Activated naive CD8-positive, alpha-beta T cell treated with anti-CD3 and anti-CD28 coated beads, Interleukin-2, amount 10 ng/mL, durations not matched to agents 7 days and 5 days (primary cell): ENCODE data around the gene IFNL2. TPM values are rescaled to one million over a fixed set of nuclear protein-coding genes. Genes with fewer than 3 reads are reported as not detected.
"Not testable (repeated sequence)": the region's sequence is repeated elsewhere in the genome, so short reads cannot be mapped to it uniquely, and the experiment has no call there.

ENCODE experiments used
- ATAC-seq: fragments of 150-1000 bp; cut with Tn5 transposase; one replicate; pipeline ENCODE4 v1.10.0; 2021; ENCODE audit warnings: low read depth, moderate library complexity
- POLR2A ChIA-PET: fragments of 350-600 bp; sonication (Branson Sonifier 250); formaldehyde crosslinking; loops from one replicate; lab custom pipeline; 2021; ENCODE audit warnings: antibody characterized with exemption; lab: Charles Lee
- DNase-seq: peaks from one replicate; pipeline ENCODE4 v3.0.0; 2021
- H3K27ac Mint-ChIP-seq: one replicate; pipeline ENCODE4 v1.8.0; 2022; ENCODE audit warnings: mild to moderate bottlenecking, mixed read lengths
- H3K27me3 Mint-ChIP-seq: one replicate; pipeline ENCODE4 v1.8.0; 2022; ENCODE audit warnings: mild to moderate bottlenecking, moderate library complexity, mixed read lengths
- H3K36me3 Mint-ChIP-seq: one replicate; pipeline ENCODE4 v1.8.0; 2021; ENCODE audit warnings: mild to moderate bottlenecking, mixed read lengths
- H3K4me1 Mint-ChIP-seq: one replicate; pipeline ENCODE4 v1.8.0; 2021; ENCODE audit warnings: mixed read lengths
- H3K4me3 Mint-ChIP-seq: one replicate; pipeline ENCODE4 v1.8.0; 2022; ENCODE audit warnings: mild to moderate bottlenecking, moderate library complexity, mixed read lengths
- H3K9me3 Mint-ChIP-seq: one replicate; pipeline ENCODE4 v1.8.0; 2021; ENCODE audit warnings: mixed read lengths
- total RNA-seq, 2 experiments: library from RNA; stranded (reverse); gene quantifications; one replicate each; pipeline ENCODE4 v1.2.3, GENCODE V29; 2021

IFNL2 gene
- not detected for total RNA-seq

GRCh38 chr19:39268085-39268484 lies at the start of gene IFNL2:
Gene IFNL2, plus strand, starts transcription at chr19:39268396. Its CDS starts 173 bp downstream, at chr19:39268569.
- POLR2A ChIA-PET, H3K9me3 Mint-ChIP-seq, H3K27ac Mint-ChIP-seq, DNase-seq, H3K36me3 Mint-ChIP-seq, H3K4me1 Mint-ChIP-seq, H3K4me3 Mint-ChIP-seq: not testable (repeated sequence)
- peaks cover 31% of the 10 kb centered on the region for H3K27me3 Mint-ChIP-seq
- ATAC-seq: peak; percentile 69

- H3K27ac Mint-ChIP-seq, H3K4me1 Mint-ChIP-seq, H3K36me3 Mint-ChIP-seq, DNase-seq, ATAC-seq, H3K4me3 Mint-ChIP-seq, H3K9me3 Mint-ChIP-seq: not testable (repeated sequence)
- POLR2A ChIA-PET: interaction anchor here (1.2 kb wide), 1 partner anchor 110 kb away, joined by 3 read pairs; no protein-coding TSS in a partner anchor
- H3K27me3 Mint-ChIP-seq: peaks cover 22% of the 10 kb centered on the region
Measured at GRCh38 chr19:39219108-39219507, 49.1 kb upstream of the IFNL2 start.

- no peak for DNase-seq
- peaks cover 6% of the 10 kb centered on the region for H3K4me1 Mint-ChIP-seq
- ATAC-seq: no peak
Measured at GRCh38 chr19:39223703-39224279, 44.4 kb upstream of the IFNL2 start.

GRCh38 chr19:39224910-39225309 lies 43.3 kb upstream of the IFNL2 start:
- H3K27me3 Mint-ChIP-seq: peaks cover 33% of the 10 kb centered on the region
- no peak overlapping the region for H3K4me3 Mint-ChIP-seq
- ATAC-seq (no peak), DNase-seq (no peak)
- H3K4me1 Mint-ChIP-seq: peaks cover 6% of the 10 kb centered on the region
- no peak overlapping the region for H3K27ac Mint-ChIP-seq
- no peaks in the 10 kb centered on the region for H3K36me3 Mint-ChIP-seq
- POLR2A ChIA-PET: no interaction called here
- H3K9me3 Mint-ChIP-seq: no peaks in the 10 kb centered on the region

More at GRCh38 chr19:39223703-39224279, 44.4 kb upstream of the IFNL2 start:
- H3K4me3 Mint-ChIP-seq: no peak overlapping the region
- H3K36me3 Mint-ChIP-seq: no peaks in the 10 kb centered on the region
- POLR2A ChIA-PET: no interaction called here
- no peak overlapping the region for H3K27ac Mint-ChIP-seq
- H3K9me3 Mint-ChIP-seq: no peaks in the 10 kb centered on the region
- H3K27me3 Mint-ChIP-seq: peaks cover 38% of the 10 kb centered on the region

GRCh38 chr19:39230096-39230764 lies 38.0 kb upstream of the IFNL2 start:
- Mint-ChIP-seq H3K9me3 (no peaks in the 10 kb centered on the region), H3K27me3 (peaks cover 10% of the 10 kb centered on the region), H3K36me3 (no peaks in the 10 kb centered on the region), H3K4me1 (peaks cover 1% of the 10 kb centered on the region), H3K4me3 (no peak overlapping the region), H3K27ac (no peak overlapping the region)
- DNase-seq (no peak), ATAC-seq (no peak)
- POLR2A ChIA-PET: no interaction called here

GRCh38 chr19:39232708-39233107 lies 35.5 kb upstream of the IFNL2 start:
- no peaks in the 10 kb centered on the region for H3K36me3 Mint-ChIP-seq
- no peaks in the 10 kb centered on the region for H3K9me3 Mint-ChIP-seq
- no peak overlapping the region for H3K27ac Mint-ChIP-seq
- no peak for ATAC-seq
- no peak for DNase-seq
- H3K27me3 Mint-ChIP-seq: no peaks in the 10 kb centered on the region
- no peak overlapping the region for H3K4me3 Mint-ChIP-seq
- peaks cover 18% of the 10 kb centered on the region for H3K4me1 Mint-ChIP-seq
- POLR2A ChIA-PET: no interaction called here

- H3K27ac Mint-ChIP-seq: peak overlapping the region; percentile 85
- H3K4me1 Mint-ChIP-seq: peaks cover 27% of the 10 kb centered on the region
- DNase-seq (peak; percentile 72), ATAC-seq (peak; percentile 98)
- H3K36me3 Mint-ChIP-seq: peaks cover 2% of the 10 kb centered on the region
- H3K4me3 Mint-ChIP-seq: peak overlapping the region; percentile 79
- H3K9me3 Mint-ChIP-seq: no peaks in the 10 kb centered on the region
- POLR2A ChIA-PET: interaction anchor here (0.6 to 2.1 kb wide), 3 partner anchors 19 to 208 kb away, joined by 3 to 14 read pairs (median 8); partner anchors contain the start of genes SAMD4B and SUPT5H
- no peaks in the 10 kb centered on the region for H3K27me3 Mint-ChIP-seq
Measured at GRCh38 chr19:39236527-39236926, 31.7 kb upstream of the IFNL2 start.

GRCh38 chr19:39237200-39238184 lies 30.7 kb upstream of the IFNL2 start:
- Mint-ChIP-seq H3K27ac (peak overlapping the region; percentile 85), H3K4me1 (peaks cover 27% of the 10 kb centered on the region)

GRCh38 chr19:39238209-39238608 lies 30.0 kb upstream of the IFNL2 start:
- no peak for DNase-seq
- no peak for ATAC-seq
- POLR2A ChIA-PET: interaction anchor here (1.0 to 2.1 kb wide), 4 partner anchors 97 to 207 kb away, joined by 3 to 14 read pairs (median 6); partner anchors contain the start of genes GMFG, SAMD4B and SUPT5H
- peaks cover 2% of the 10 kb centered on the region for H3K36me3 Mint-ChIP-seq
- H3K4me3 Mint-ChIP-seq: peak overlapping the region; percentile 79
- H3K9me3 Mint-ChIP-seq: no peaks in the 10 kb centered on the region
- peak overlapping the region; percentile 85 for H3K27ac Mint-ChIP-seq
- H3K4me1 Mint-ChIP-seq: peaks cover 27% of the 10 kb centered on the region
- H3K27me3 Mint-ChIP-seq: no peaks in the 10 kb centered on the region

More at GRCh38 chr19:39237200-39238184, 30.7 kb upstream of the IFNL2 start:
- peaks cover 2% of the 10 kb centered on the region for H3K36me3 Mint-ChIP-seq
- H3K4me3 Mint-ChIP-seq: peak overlapping the region; percentile 79
- DNase-seq (peak; percentile 59), ATAC-seq (peak; percentile 62)
- POLR2A ChIA-PET: interaction anchor here (1.0 to 2.1 kb wide), 5 partner anchors 98 to 207 kb away, joined by 3 to 14 read pairs (median 5); partner anchors contain the start of genes GMFG, RPS16, SAMD4B and SUPT5H
- H3K9me3 Mint-ChIP-seq: no peaks in the 10 kb centered on the region
- no peaks in the 10 kb centered on the region for H3K27me3 Mint-ChIP-seq

- Mint-ChIP-seq H3K36me3 (peaks cover 2% of the 10 kb centered on the region), H3K27ac (no peak overlapping the region), H3K4me1 (peaks cover 27% of the 10 kb centered on the region), H3K4me3 (no peak overlapping the region), H3K27me3 (no peaks in the 10 kb centered on the region), H3K9me3 (no peaks in the 10 kb centered on the region)
- POLR2A ChIA-PET: interaction anchor here (0.7 kb wide), 1 partner anchor 844 kb away, joined by 3 read pairs; no protein-coding TSS in a partner anchor
- DNase-seq (no peak), ATAC-seq (no peak)
Measured at GRCh38 chr19:39238944-39239343, 29.3 kb upstream of the IFNL2 start.

GRCh38 chr19:39240421-39240820 lies 27.8 kb upstream of the IFNL2 start:
- ATAC-seq: no peak
- no peak overlapping the region for H3K4me3 Mint-ChIP-seq
- DNase-seq: no peak
- no peaks in the 10 kb centered on the region for H3K27me3 Mint-ChIP-seq
- no peaks in the 10 kb centered on the region for H3K9me3 Mint-ChIP-seq
- POLR2A ChIA-PET: interaction anchor here (0.6 kb wide), 1 partner anchor 699 kb away, joined by 3 read pairs; no protein-coding TSS in a partner anchor
- peaks cover 2% of the 10 kb centered on the region for H3K36me3 Mint-ChIP-seq
- peaks cover 26% of the 10 kb centered on the region for H3K4me1 Mint-ChIP-seq
- no peak overlapping the region for H3K27ac Mint-ChIP-seq

- H3K9me3 Mint-ChIP-seq, H3K4me1 Mint-ChIP-seq, H3K4me3 Mint-ChIP-seq, POLR2A ChIA-PET, H3K27ac Mint-ChIP-seq, H3K36me3 Mint-ChIP-seq, DNase-seq, H3K27me3 Mint-ChIP-seq, ATAC-seq: not testable (repeated sequence)
Measured at GRCh38 chr19:39243741-39244140, 24.5 kb upstream of the IFNL2 start.
